Activated T-cell treated with anti-CD3 and anti-CD28 coated beads, Interleukin-2, amount 50 U/mL, for 24 hours (primary cell): Measurements from ENCODE around the gene CASS4.

ENCODE experiments used
- DNase-seq: peaks from one replicate; pipeline ENCODE4 v3.0.0-alpha.2; 2020
- H3K27ac Mint-ChIP-seq: 2 replicates; pipeline ENCODE4 v1.8.0; 2020; ENCODE audit warnings: mild to moderate bottlenecking, mixed read lengths
- H3K27me3 Mint-ChIP-seq: 2 replicates; pipeline ENCODE4 v1.8.0; 2020; ENCODE audit warnings: mixed read lengths
- H3K36me3 Mint-ChIP-seq: 2 replicates; pipeline ENCODE4 v1.8.0; 2020; ENCODE audit warnings: low read depth, mixed read lengths
- H3K4me1 Mint-ChIP-seq: 2 replicates; pipeline ENCODE4 v1.8.0; 2020; ENCODE audit warnings: low read depth, mixed read lengths
- H3K4me3 Mint-ChIP-seq: 2 replicates; pipeline ENCODE4 v1.8.0; 2020; ENCODE audit warnings: mild to moderate bottlenecking, moderate library complexity, mixed read lengths
- H3K9me3 Mint-ChIP-seq: 2 replicates; pipeline ENCODE4 v1.8.0; 2020; ENCODE audit warnings: mixed read lengths

CASS4 gene

GRCh38 chr20:56438284-56438683, 26.2 kb downstream of the CASS4 start:
- no peaks in the 10 kb centered on the region for H3K9me3 Mint-ChIP-seq
- H3K27me3 Mint-ChIP-seq = no peaks in the 10 kb centered on the region
- peak overlapping the region; percentile 5 for H3K27ac Mint-ChIP-seq
- no peaks in the 10 kb centered on the region for H3K36me3 Mint-ChIP-seq
- DNase-seq = no peak
- H3K4me3 Mint-ChIP-seq = no peak overlapping the region
- H3K4me1 Mint-ChIP-seq = peaks cover 53% of the 10 kb centered on the region

GRCh38 chr20:56439771-56440291, 27.8 kb downstream of the CASS4 start:
- Mint-ChIP-seq H3K4me3 (peak overlapping the region; percentile 26), H3K27ac (peak overlapping the region; percentile 56), H3K4me1 (peaks cover 43% of the 10 kb centered on the region), H3K9me3 (no peaks in the 10 kb centered on the region), H3K36me3 (no peaks in the 10 kb centered on the region), H3K27me3 (no peaks in the 10 kb centered on the region)
- DNase-seq = peak; percentile 44

GRCh38 chr20:56440346-56441007, 28.4 kb downstream of the CASS4 start:
- Mint-ChIP-seq H3K36me3 (peaks cover 4% of the 10 kb centered on the region), H3K4me3 (peak overlapping the region; percentile 26), H3K4me1 (peaks cover 41% of the 10 kb centered on the region)

GRCh38 chr20:56442389-56443365, 30.6 kb downstream of the CASS4 start:
- Mint-ChIP-seq H3K4me1 (peaks cover 41% of the 10 kb centered on the region), H3K4me3 (no peak overlapping the region), H3K27ac (peak overlapping the region; percentile 76), H3K36me3 (peaks cover 10% of the 10 kb centered on the region), H3K9me3 (no peaks in the 10 kb centered on the region), H3K27me3 (no peaks in the 10 kb centered on the region)
- peak; percentile 21 for DNase-seq

More at GRCh38 chr20:56440346-56441007, 28.4 kb downstream of the CASS4 start:
- DNase-seq = peak; percentile 47
- Mint-ChIP-seq H3K27ac (peak overlapping the region; percentile 56), H3K27me3 (no peaks in the 10 kb centered on the region), H3K9me3 (no peaks in the 10 kb centered on the region)

- Mint-ChIP-seq H3K27me3 (no peaks in the 10 kb centered on the region), H3K36me3 (peaks cover 12% of the 10 kb centered on the region), H3K4me3 (no peak overlapping the region), H3K4me1 (peaks cover 31% of the 10 kb centered on the region), H3K9me3 (no peaks in the 10 kb centered on the region), H3K27ac (peak overlapping the region; percentile 6)
- peak; percentile 23 for DNase-seq
Observed at GRCh38 chr20:56443654-56444540, 31.8 kb downstream of the CASS4 start.

GRCh38 chr20:56445130-56445529, 33.1 kb downstream of the CASS4 start:
- peak overlapping the region; percentile 4 for H3K27ac Mint-ChIP-seq
- no peaks in the 10 kb centered on the region for H3K9me3 Mint-ChIP-seq

GRCh38 chr20:56445540-56445939, 33.5 kb downstream of the CASS4 start:
- no peaks in the 10 kb centered on the region for H3K27me3 Mint-ChIP-seq
- peaks cover 17% of the 10 kb centered on the region for H3K4me1 Mint-ChIP-seq
- no peaks in the 10 kb centered on the region for H3K9me3 Mint-ChIP-seq
- no peak overlapping the region for H3K27ac Mint-ChIP-seq
- DNase-seq = no peak
- H3K36me3 Mint-ChIP-seq = peaks cover 15% of the 10 kb centered on the region
- no peak overlapping the region for H3K4me3 Mint-ChIP-seq

More at GRCh38 chr20:56445130-56445529, 33.1 kb downstream of the CASS4 start:
- Mint-ChIP-seq H3K27me3 (no peaks in the 10 kb centered on the region), H3K36me3 (peaks cover 12% of the 10 kb centered on the region), H3K4me1 (peaks cover 21% of the 10 kb centered on the region), H3K4me3 (no peak overlapping the region)
- DNase-seq = no peak

- peak overlapping the region; percentile 19 for H3K27ac Mint-ChIP-seq
- H3K27me3 Mint-ChIP-seq = no peaks in the 10 kb centered on the region
- no peaks in the 10 kb centered on the region for H3K9me3 Mint-ChIP-seq
- H3K4me1 Mint-ChIP-seq = peaks cover 7% of the 10 kb centered on the region
- no peak for DNase-seq
- H3K36me3 Mint-ChIP-seq = peaks cover 28% of the 10 kb centered on the region
- no peak overlapping the region for H3K4me3 Mint-ChIP-seq
Observed at GRCh38 chr20:56447227-56447626, 35.2 kb downstream of the CASS4 start.

- peaks cover 15% of the 10 kb centered on the region for H3K4me1 Mint-ChIP-seq
- no peaks in the 10 kb centered on the region for H3K9me3 Mint-ChIP-seq
- no peak overlapping the region for H3K4me3 Mint-ChIP-seq
- DNase-seq = no peak
- peaks cover 39% of the 10 kb centered on the region for H3K36me3 Mint-ChIP-seq
- H3K27ac Mint-ChIP-seq = no peak overlapping the region
- no peaks in the 10 kb centered on the region for H3K27me3 Mint-ChIP-seq
Observed at GRCh38 chr20:56449459-56449858, 37.4 kb downstream of the CASS4 start.

- Mint-ChIP-seq H3K27me3 (no peaks in the 10 kb centered on the region), H3K4me1 (peaks cover 28% of the 10 kb centered on the region), H3K36me3 (peaks cover 36% of the 10 kb centered on the region), H3K4me3 (no peak overlapping the region), H3K27ac (no peak overlapping the region), H3K9me3 (no peaks in the 10 kb centered on the region)
- no peak for DNase-seq
Observed at GRCh38 chr20:56451056-56451765, 39.2 kb downstream of the CASS4 start.

GRCh38 chr20:56453352-56453751, 41.3 kb downstream of the CASS4 start:
- Mint-ChIP-seq H3K27me3 (no peaks in the 10 kb centered on the region), H3K36me3 (peaks cover 34% of the 10 kb centered on the region), H3K27ac (peak overlapping the region; percentile 84), H3K4me1 (peaks cover 30% of the 10 kb centered on the region), H3K4me3 (no peak overlapping the region), H3K9me3 (no peaks in the 10 kb centered on the region)
- no peak for DNase-seq

- peaks cover 31% of the 10 kb centered on the region for H3K4me1 Mint-ChIP-seq
- DNase-seq = no peak
- H3K4me3 Mint-ChIP-seq = peak overlapping the region; percentile 32
- peak overlapping the region; percentile 84 for H3K27ac Mint-ChIP-seq
- no peaks in the 10 kb centered on the region for H3K27me3 Mint-ChIP-seq
- H3K9me3 Mint-ChIP-seq = no peaks in the 10 kb centered on the region
- H3K36me3 Mint-ChIP-seq = peaks cover 41% of the 10 kb centered on the region
Observed at GRCh38 chr20:56454754-56455153, 42.7 kb downstream of the CASS4 start.

GRCh38 chr20:56458206-56458821, 46.3 kb downstream of the CASS4 start:
- Mint-ChIP-seq H3K36me3 (peaks cover 21% of the 10 kb centered on the region), H3K9me3 (no peaks in the 10 kb centered on the region), H3K27me3 (no peaks in the 10 kb centered on the region), H3K4me1 (peaks cover 49% of the 10 kb centered on the region), H3K4me3 (no peak overlapping the region), H3K27ac (no peak overlapping the region)
- no peak for DNase-seq
